SK-N-MC (cell line): Measurements from ENCODE around the gene KHDC1.
"Not testable (repeated sequence)": the region's sequence is repeated elsewhere in the genome, so short reads cannot be mapped to it uniquely, and the experiment has no call there.

Experiments used
- EZH2 ChIP-seq: fragments of 200-600 bp; sonication (generic); IDR thresholded peaks from one replicate; pipeline ENCODE4 v1.6.1; 2017; ENCODE audit warnings: antibody characterized with exemption
- FOXP2 ChIP-seq: optimal IDR thresholded peaks from 2 replicates; pipeline ENCODE3; 2011; ENCODE audit warnings: mild to moderate bottlenecking, moderate library complexity; ENCODE audit not compliant: insufficient read depth; ENCODE audit errors: extremely low read length, control extremely low read depth
- POLR2AphosphoS5 ChIP-seq: IDR thresholded peaks from 2 replicates; pipeline ENCODE4 v1.6.1; 2012; ENCODE audit warnings: mild to moderate bottlenecking, low read depth, low read length, borderline replicate concordance

GRCh38 chr6:73233971-73234370 is 29.0 kb downstream of the KHDC1 start:
- TF ChIP-seq POLR2AphosphoS5, EZH2, FOXP2: not testable (repeated sequence)
